ENCODE data around the gene RNF208. TPM values are rescaled to one million over a fixed set of nuclear protein-coding genes. Genes with fewer than 3 reads are reported as not detected.

Gene RNF208
- total RNA-seq, 4 donors from 2014 or later: 2.8 to 7.5 (median 5.2) TPM

DNA sequence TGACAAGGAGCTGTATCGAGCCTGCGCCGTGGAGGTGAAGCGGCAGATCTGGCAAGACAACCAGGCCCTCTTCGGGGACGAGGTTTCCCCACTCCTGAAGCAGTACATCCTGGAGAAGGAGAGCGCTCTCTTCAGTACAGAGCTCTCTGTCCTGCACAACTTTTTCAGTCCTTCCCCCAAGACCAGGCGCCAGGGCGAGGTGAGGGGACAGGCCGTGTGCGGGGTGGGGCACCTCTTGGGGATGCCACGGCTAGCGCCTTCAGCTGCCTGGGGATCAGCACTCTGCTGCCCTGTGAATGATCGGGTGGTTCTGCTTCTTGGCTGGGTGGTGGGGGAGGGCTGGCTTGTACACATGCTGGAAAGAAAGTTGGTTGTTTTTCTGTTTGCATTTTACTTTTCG is 34.8 kb upstream of the RNF208 start:
- TF ChIP-seq POLR2A (IDR thresholded peaks at IDR 0.05) (no peak), EP300 (IDR thresholded peaks at IDR 0.05) (no peak), POLR2AphosphoS5 (IDR thresholded peaks at IDR 0.05) (no peak)
- TF ChIP-seq, protein P1, sequence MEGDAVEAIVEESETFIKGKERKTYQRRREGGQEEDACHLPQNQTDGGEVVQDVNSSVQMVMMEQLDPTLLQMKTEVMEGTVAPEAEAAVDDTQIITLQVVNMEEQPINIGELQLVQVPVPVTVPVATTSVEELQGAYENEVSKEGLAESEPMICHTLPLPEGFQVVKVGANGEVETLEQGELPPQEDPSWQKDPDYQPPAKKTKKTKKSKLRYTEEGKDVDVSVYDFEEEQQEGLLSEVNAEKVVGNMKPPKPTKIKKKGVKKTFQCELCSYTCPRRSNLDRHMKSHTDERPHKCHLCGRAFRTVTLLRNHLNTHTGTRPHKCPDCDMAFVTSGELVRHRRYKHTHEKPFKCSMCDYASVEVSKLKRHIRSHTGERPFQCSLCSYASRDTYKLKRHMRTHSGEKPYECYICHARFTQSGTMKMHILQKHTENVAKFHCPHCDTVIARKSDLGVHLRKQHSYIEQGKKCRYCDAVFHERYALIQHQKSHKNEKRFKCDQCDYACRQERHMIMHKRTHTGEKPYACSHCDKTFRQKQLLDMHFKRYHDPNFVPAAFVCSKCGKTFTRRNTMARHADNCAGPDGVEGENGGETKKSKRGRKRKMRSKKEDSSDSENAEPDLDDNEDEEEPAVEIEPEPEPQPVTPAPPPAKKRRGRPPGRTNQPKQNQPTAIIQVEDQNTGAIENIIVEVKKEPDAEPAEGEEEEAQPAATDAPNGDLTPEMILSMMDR (IDR thresholded peaks at IDR 0.05): no peak
- Histone ChIP-seq H3K36me3 (peaks cover 19% of the 10 kb centered on the region), H3K4me1 (peaks cover 30% of the 10 kb centered on the region), H3K9me3 (no peaks in the 10 kb centered on the region), H3K27me3 (no peaks in the 10 kb centered on the region), H3K4me3 (peak overlapping the region; percentile 93), H3K27ac (no peak overlapping the region)
- WGBS: 92% methylated on average over 4 of the region's 15 CpGs
- no peak for DNase-seq (ENCODE audit: low spot score in 2 of 2)

DNA sequence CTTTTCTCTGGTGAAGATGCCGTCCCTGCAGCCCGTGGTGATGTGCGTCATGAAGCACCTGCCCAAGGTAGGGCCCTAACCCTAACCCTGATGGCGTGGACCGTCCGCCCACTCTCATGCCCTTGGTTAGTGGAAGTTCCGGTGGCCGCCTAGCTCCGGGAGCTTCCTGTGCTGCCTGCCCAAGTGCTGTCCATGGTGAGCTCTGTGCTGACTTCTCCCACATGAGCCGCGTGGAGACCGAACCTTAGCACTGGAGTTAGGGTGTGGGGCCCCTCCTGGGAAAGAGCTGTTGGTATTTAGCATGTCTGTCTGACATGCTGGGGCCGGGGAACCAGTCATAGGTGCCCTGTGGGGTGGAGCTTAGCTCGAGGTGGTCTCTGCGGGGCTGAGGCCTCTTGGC is 34.3 kb upstream of the RNF208 start:
- peak overlapping the region; percentile 93 for H3K4me3 ChIP-seq
- H3K27ac ChIP-seq: no peak overlapping the region
- H3K9me3 ChIP-seq: no peaks in the 10 kb centered on the region
- no peaks in the 10 kb centered on the region for H3K27me3 ChIP-seq
- no peak for DNase-seq (ENCODE audit: low spot score in 2 of 2)
- TF ChIP-seq POLR2AphosphoS5 (IDR thresholded peaks at IDR 0.05) (no peak), EP300 (IDR thresholded peaks at IDR 0.05) (no peak), POLR2A (IDR thresholded peaks at IDR 0.05) (no peak)
- TF ChIP-seq, protein P1 (IDR thresholded peaks at IDR 0.05): no peak
- peaks cover 29% of the 10 kb centered on the region for H3K4me1 ChIP-seq
- H3K36me3 ChIP-seq: peaks cover 19% of the 10 kb centered on the region
- 90% methylated on average over 6 of the region's 15 CpGs for WGBS

DNA sequence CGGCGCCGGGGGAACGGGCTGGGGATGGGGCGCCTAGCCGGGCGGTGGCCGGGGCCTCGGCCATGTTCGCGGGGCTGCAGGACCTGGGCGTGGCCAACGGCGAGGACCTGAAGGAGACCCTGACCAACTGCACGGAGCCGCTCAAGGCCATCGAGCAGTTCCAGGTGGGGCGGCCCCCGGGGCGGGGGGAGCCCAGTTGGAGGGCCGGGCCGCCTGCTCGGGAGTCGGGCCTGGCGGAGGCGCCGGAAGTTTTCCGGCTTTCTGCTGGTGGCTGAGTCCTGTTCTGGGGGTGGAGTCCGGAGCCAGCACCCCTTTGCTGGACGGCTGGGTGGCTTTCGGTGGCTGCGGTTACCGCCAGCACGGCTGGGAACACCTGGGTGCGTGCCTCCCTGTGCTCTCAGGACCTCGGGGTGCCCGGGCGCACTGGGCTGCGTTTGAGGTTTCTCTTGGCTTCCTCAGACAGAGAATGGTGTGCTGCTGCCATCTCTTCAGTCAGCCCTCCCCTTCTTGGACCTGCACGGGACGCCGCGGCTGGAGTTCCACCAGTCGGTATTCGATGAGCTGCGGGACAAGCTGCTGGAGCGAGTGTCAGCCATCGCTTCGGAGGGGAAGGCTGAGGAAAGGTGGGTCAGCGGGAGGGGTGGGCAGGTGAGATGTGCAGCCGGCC is 33.5 kb upstream of the RNF208 start:
- WGBS: 17% methylated on average over 4 of the region's 51 CpGs

DNA sequence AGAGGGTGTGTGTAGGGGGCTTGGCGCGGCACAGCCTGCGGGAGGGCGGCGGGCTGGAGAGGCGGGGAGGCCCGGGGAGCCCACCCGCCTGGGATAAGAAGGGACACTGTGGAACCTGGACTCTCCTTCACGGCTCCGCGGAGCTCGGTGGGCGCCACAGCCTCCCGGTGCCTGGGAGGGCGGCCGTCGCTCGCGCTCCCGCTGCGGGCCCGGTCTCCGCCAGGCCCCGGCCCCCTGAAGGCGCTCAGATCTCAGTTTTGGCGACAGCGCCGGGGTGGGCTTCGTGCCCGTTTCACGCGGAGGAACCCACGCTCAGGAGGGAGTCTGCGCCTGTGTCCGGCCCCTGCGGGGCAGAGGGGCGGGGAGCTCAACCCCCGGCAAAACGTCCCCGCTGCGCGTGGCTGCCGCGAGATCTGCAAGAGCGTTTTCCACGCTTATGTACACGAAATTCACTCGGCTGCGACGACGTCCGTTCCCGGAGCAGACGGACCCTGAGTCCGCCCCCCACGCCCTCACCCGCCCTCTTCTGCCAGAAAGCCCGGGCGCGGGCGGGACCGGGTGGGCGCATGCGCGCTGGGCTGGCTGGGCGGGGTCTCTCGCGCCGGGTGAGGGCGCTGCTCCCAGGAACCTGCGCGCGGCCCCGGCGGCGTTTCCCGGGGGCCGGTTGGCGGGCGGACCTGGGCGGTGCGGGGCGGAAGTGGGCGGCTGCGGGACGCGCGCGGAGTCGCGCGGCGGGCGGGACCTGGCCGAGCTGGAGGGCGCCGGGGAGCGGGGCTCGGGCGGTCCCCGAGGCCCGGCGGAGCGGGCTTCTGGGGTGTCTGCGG is 32.8 kb upstream of the RNF208 start, which contains the start of gene NELFB:
NELFB (plus strand) TSS at position 704 of the 824 bp plus-strand sequence.
- 6% methylated on average over 15 of the region's 105 CpGs for WGBS
- H3K4me1 ChIP-seq: peaks cover 29% of the 10 kb centered on the region
- peak; percentile 94 to 95 for DNase-seq (ENCODE audit: low spot score in 2 of 2)

More for the DNA sequence above, 33.5 kb upstream of the RNF208 start:
- H3K9me3 ChIP-seq: no peaks in the 10 kb centered on the region
- TF ChIP-seq POLR2A (IDR thresholded peaks at IDR 0.05) (no peak), EP300 (IDR thresholded peaks at IDR 0.05) (no peak)
- TF ChIP-seq, protein P1 (IDR thresholded peaks at IDR 0.05): no peak
- peaks cover 29% of the 10 kb centered on the region for H3K4me1 ChIP-seq
- no peaks in the 10 kb centered on the region for H3K27me3 ChIP-seq
- H3K36me3 ChIP-seq: peaks cover 19% of the 10 kb centered on the region
- peak overlapping the region; percentile 93 for H3K4me3 ChIP-seq
- H3K27ac ChIP-seq: peak overlapping the region; percentile 77
- DNase-seq (ENCODE audit: low spot score in 2 of 2): no peak

More for the DNA sequence above, 32.8 kb upstream of the RNF208 start, which contains the start of gene NELFB:
- H3K4me3 ChIP-seq: peak within 1 kb of the TSS; percentile 93
- H3K27ac ChIP-seq: peak within 1 kb of the TSS; percentile 77
- TF ChIP-seq POLR2AphosphoS5 (IDR thresholded peaks at IDR 0.05) (peak in 1 of 3 donors; percentile 24), POLR2A (IDR thresholded peaks at IDR 0.05) (peak in 1 of 2 donors; percentile 19)
- TF ChIP-seq, protein P1 (IDR thresholded peaks at IDR 0.05): no peak
- no peaks in the 10 kb centered on the region for H3K27me3 ChIP-seq
- H3K9me3 ChIP-seq: no peaks in the 10 kb centered on the region
- peaks cover 19% of the 10 kb centered on the region for H3K36me3 ChIP-seq
